HL-60 (cell line): Measurements from ENCODE around the gene TGIF2.

ENCODE experiments used
- CTCF ChIP-seq: IDR thresholded peaks from one replicate; pipeline ENCODE4 v1.5.1; 2011; ENCODE audit warnings: low read length, control low read depth, inconsistent platforms; ENCODE audit not compliant: insufficient read depth
- GABPA ChIP-seq: IDR thresholded peaks from 2 replicates; pipeline ENCODE4 v1.6.1; 2012; ENCODE audit warnings: low read depth
- SPI1 ChIP-seq: IDR thresholded peaks from 2 replicates; pipeline ENCODE4 v1.6.1; 2012; ENCODE audit warnings: low read depth, mild to moderate bottlenecking, borderline replicate concordance

- TF ChIP-seq SPI1 (no peak), CTCF (no peak), GABPA (no peak)
Observed at GRCh38 chr20:36634342-36634741, 60.9 kb downstream of the TGIF2 start.
